ENCODE measurements around the gene ATXN1.
"Not testable (repeated sequence)": the region's sequence is repeated elsewhere in the genome, so short reads cannot be mapped to it uniquely, and the experiment has no call there.

ATXN1 gene

GRCh38 chr6:16470502-16471221 lies 290.6 kb downstream of the ATXN1 start:
- no peak for DNase-seq

- no peak for DNase-seq
These were observed 292.2 kb downstream of the ATXN1 start for GRCh38 chr6:16468991-16469615.

GRCh38 chr6:16466800-16467553 lies 294.3 kb downstream of the ATXN1 start:
- no peak for DNase-seq

GRCh38 chr6:16464045-16464444 lies 297.2 kb downstream of the ATXN1 start:
- DNase-seq = no peak

GRCh38 chr6:16463246-16463645 lies 298.0 kb downstream of the ATXN1 start:
- not testable (repeated sequence) for DNase-seq

- DNase-seq = no peak
These were observed 299.8 kb downstream of the ATXN1 start for GRCh38 chr6:16461491-16461890.

GRCh38 chr6:16459472-16459871 lies 301.8 kb downstream of the ATXN1 start:
- DNase-seq = not testable (repeated sequence)

GRCh38 chr6:16452348-16452747 lies 308.9 kb downstream of the ATXN1 start:
- no peak for DNase-seq

GRCh38 chr6:16450821-16451220 lies 310.4 kb downstream of the ATXN1 start:
- no peak for DNase-seq

- no peak for DNase-seq
These were observed 311.0 kb downstream of the ATXN1 start for GRCh38 chr6:16450285-16450684.

GRCh38 chr6:16446273-16446672 lies 315.0 kb downstream of the ATXN1 start:
- DNase-seq = no peak

- DNase-seq = no peak
These were observed 319.2 kb downstream of the ATXN1 start for GRCh38 chr6:16442031-16442430.

- no peak for DNase-seq
These were observed 320.0 kb downstream of the ATXN1 start for GRCh38 chr6:16441262-16441661.

- no peak for DNase-seq
These were observed 320.5 kb downstream of the ATXN1 start for GRCh38 chr6:16440636-16441212.

GRCh38 chr6:16438718-16439591 lies 322.3 kb downstream of the ATXN1 start:
- DNase-seq = peak; percentile 32

GRCh38 chr6:16437984-16438383 lies 323.3 kb downstream of the ATXN1 start:
- peak; percentile 28 for DNase-seq

GRCh38 chr6:16437095-16437494 lies 324.2 kb downstream of the ATXN1 start:
- no peak for DNase-seq

- DNase-seq = peak; percentile 46
These were observed 324.7 kb downstream of the ATXN1 start for GRCh38 chr6:16436550-16436949.

- no peak for DNase-seq
These were observed 326.4 kb downstream of the ATXN1 start for GRCh38 chr6:16434885-16435284.

- no peak for DNase-seq
These were observed 327.8 kb downstream of the ATXN1 start for GRCh38 chr6:16433338-16433890.

- DNase-seq = no peak
These were observed 328.9 kb downstream of the ATXN1 start for GRCh38 chr6:16432075-16433032.
